SK-N-SH treated with all-trans-retinoic acid at 6 μM for 48 hours (cell line): ENCODE data around the gene AGO1.

Experiments used
- ATAC-seq: fragments of 200-7000 bp; cut with Tn5 transposase; 3 replicates; pipeline ENCODE4 v1.9.1; 2020; ENCODE audit warnings: mild to moderate bottlenecking, moderate library complexity
- ARNTL ChIP-seq: fragments of 450-650 bp; formaldehyde crosslinking; IDR thresholded peaks from 2 replicates; pipeline ENCODE4 v1.5.0; 2020; ENCODE audit warnings: low read depth, mild to moderate bottlenecking, moderate library complexity, borderline replicate concordance
- BACH2 ChIP-seq: fragments of 250-450 bp; sonication (Bioruptor Pico); IDR thresholded peaks from 2 replicates; pipeline ENCODE4 v1.9.0; 2021; ENCODE audit warnings: mild to moderate bottlenecking, borderline replicate concordance
- CSDC2 ChIP-seq: fragments of 250-450 bp; sonication (Bioruptor Pico); IDR thresholded peaks from 2 replicates; pipeline ENCODE4 v1.5.0; 2020; ENCODE audit warnings: mild to moderate bottlenecking, moderate library complexity
- GLIS3 ChIP-seq: fragments of 250-450 bp; sonication (Bioruptor Pico); IDR thresholded peaks from 2 replicates; pipeline ENCODE4 v1.5.0; 2020; ENCODE audit warnings: mild to moderate bottlenecking, moderate library complexity
- ISL1 ChIP-seq: fragments of 250-450 bp; sonication (Bioruptor Pico); IDR thresholded peaks from 2 replicates; pipeline ENCODE4 v2.1.2; 2022; ENCODE audit warnings: mild to moderate bottlenecking, moderate library complexity
- OSR1 ChIP-seq: fragments of 250-450 bp; sonication (Bioruptor Pico); IDR thresholded peaks from 2 replicates; pipeline ENCODE4 v1.8.0; 2022; ENCODE audit warnings: moderate library complexity, mild to moderate bottlenecking, inconsistent platforms
- PPARA ChIP-seq: fragments of 250-450 bp; sonication (Bioruptor Pico); IDR thresholded peaks from 2 replicates; pipeline ENCODE4 v1.5.0; 2020; ENCODE audit warnings: mild to moderate bottlenecking, borderline replicate concordance
- RARB ChIP-seq: fragments of 250-450 bp; sonication (Bioruptor Pico); IDR thresholded peaks from 2 replicates; pipeline ENCODE4 v1.8.0; 2021; ENCODE audit warnings: mild to moderate bottlenecking, moderate library complexity
- TCF4 ChIP-seq: fragments of 250-450 bp; sonication (Bioruptor Pico); IDR thresholded peaks from 2 replicates; pipeline ENCODE4 v1.8.0; 2021; ENCODE audit warnings: mild to moderate bottlenecking, moderate library complexity, borderline replicate concordance
- ZFP3 ChIP-seq: fragments of 250-450 bp; sonication (Bioruptor Pico); IDR thresholded peaks from 2 replicates; pipeline ENCODE4 v1.5.0; 2020; ENCODE audit warnings: mild to moderate bottlenecking, moderate library complexity
- ZFP30 ChIP-seq: fragments of 450-650 bp; formaldehyde crosslinking; IDR thresholded peaks from 2 replicates; pipeline ENCODE4 v1.5.0; 2022; ENCODE audit warnings: mild to moderate bottlenecking, moderate library complexity
- ZNF565 ChIP-seq: fragments of 450-650 bp; formaldehyde crosslinking; conservative IDR thresholded peaks from 2 replicates; pipeline ENCODE4 v1.5.0; 2020; ENCODE audit warnings: low read depth, mild to moderate bottlenecking, moderate library complexity
- ZNF70 ChIP-seq: fragments of 450-650 bp; formaldehyde crosslinking; IDR thresholded peaks from 2 replicates; pipeline ENCODE4 v1.5.0; 2020; ENCODE audit warnings: mild to moderate bottlenecking, moderate library complexity
- ZNF8 ChIP-seq: fragments of 450-650 bp; formaldehyde crosslinking; IDR thresholded peaks from 2 replicates; pipeline ENCODE4 v1.5.0; 2020; ENCODE audit warnings: mild to moderate bottlenecking, moderate library complexity
- TF ChIP-seq, protein P1 (sequence below): fragments of 250-450 bp; sonication (Bioruptor Pico); IDR thresholded peaks from 2 replicates; pipeline ENCODE4 v1.5.0; 2020; ENCODE audit warnings: mild to moderate bottlenecking, moderate library complexity
- TF ChIP-seq, protein P2 (sequence below): fragments of 250-450 bp; sonication (Bioruptor Pico); IDR thresholded peaks from 2 replicates; pipeline ENCODE4 v1.5.1; 2020; ENCODE audit warnings: low read depth, mild to moderate bottlenecking, moderate library complexity
- TF ChIP-seq, protein P3 (sequence below): fragments of 250-450 bp; sonication (Bioruptor Pico); IDR thresholded peaks from 2 replicates; pipeline ENCODE4 v1.8.0; 2020; ENCODE audit warnings: mild to moderate bottlenecking, moderate library complexity, borderline replicate concordance
- TF ChIP-seq, protein P4 (sequence below): fragments of 250-450 bp; sonication (Bioruptor Pico); IDR thresholded peaks from 2 replicates; pipeline ENCODE4 v1.8.0; 2021; ENCODE audit warnings: low read depth, mild to moderate bottlenecking, moderate library complexity, borderline replicate concordance

AGO1 gene

DNA sequence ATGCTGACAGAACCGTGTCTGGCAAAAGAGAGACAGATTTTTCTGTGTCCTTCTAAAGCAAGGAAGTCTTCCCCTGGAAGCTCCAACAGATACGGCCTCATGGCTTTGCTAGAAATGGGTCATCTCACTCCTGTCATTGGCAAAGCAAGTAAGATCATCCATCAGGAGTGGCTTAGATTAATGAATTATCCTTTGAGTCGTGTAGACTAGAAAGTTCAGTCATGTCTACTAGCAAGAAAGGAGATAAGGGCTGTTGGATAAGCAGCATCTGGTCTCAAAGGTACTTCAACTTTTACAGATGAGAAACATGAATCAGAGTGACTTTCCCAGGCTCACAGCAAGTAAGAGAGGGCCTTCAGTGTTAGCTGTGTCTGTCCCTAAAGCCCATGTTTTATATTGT is 44.5 kb downstream of the AGO1 start (continued):
- no peak for TF ChIP-seq ZNF8 (CRISPR knock-in tag)
- no peak for TF ChIP-seq TCF4

DNA sequence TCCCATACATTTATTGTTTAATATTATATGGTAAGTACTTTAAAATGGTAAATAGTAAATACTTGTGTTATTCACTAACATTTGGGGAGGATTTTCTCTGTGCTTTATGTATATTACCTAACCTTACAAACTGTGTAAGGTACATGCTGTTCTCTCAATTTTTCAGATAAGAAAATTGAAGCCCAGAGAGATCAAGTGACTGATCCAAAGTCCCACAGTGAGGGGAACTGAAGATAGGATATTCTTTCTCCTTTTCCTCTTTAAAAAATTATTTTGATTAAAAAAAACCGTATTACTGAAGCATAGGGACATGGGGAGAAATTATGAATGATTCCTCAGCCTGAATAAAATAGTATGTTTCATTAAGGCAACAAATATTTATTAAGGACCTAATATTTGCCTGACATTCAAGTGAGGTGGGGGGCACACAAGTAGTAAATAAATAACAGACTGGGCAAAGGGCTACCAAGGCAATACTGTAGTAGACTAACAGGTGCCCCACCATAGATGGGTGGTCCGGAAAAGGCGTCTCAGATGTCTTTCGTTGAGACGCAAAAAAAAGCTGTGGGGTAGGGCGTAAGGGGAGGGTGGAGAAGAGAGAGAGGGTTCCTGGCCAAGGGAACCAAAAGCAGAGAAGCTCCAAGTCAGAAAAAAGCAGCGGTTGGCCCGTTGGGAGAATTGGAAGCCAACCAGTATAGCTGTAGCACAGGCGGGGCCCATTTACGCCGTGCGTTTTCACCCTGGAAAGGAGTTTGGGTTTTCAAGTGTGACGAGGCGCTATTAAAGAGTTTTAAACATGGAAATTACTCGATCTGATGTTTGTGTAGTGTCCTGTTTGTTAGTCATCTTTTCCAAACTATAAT is 47.0 kb downstream of the AGO1 start:
- peak; percentile 58 for ATAC-seq
- no peak for TF ChIP-seq ZNF70 (CRISPR knock-in tag)
- TF ChIP-seq TCF4, result 0 out of 2 replicates have a peak, but pooled peaks have one; percentile 16
- TF ChIP-seq, protein P1, sequence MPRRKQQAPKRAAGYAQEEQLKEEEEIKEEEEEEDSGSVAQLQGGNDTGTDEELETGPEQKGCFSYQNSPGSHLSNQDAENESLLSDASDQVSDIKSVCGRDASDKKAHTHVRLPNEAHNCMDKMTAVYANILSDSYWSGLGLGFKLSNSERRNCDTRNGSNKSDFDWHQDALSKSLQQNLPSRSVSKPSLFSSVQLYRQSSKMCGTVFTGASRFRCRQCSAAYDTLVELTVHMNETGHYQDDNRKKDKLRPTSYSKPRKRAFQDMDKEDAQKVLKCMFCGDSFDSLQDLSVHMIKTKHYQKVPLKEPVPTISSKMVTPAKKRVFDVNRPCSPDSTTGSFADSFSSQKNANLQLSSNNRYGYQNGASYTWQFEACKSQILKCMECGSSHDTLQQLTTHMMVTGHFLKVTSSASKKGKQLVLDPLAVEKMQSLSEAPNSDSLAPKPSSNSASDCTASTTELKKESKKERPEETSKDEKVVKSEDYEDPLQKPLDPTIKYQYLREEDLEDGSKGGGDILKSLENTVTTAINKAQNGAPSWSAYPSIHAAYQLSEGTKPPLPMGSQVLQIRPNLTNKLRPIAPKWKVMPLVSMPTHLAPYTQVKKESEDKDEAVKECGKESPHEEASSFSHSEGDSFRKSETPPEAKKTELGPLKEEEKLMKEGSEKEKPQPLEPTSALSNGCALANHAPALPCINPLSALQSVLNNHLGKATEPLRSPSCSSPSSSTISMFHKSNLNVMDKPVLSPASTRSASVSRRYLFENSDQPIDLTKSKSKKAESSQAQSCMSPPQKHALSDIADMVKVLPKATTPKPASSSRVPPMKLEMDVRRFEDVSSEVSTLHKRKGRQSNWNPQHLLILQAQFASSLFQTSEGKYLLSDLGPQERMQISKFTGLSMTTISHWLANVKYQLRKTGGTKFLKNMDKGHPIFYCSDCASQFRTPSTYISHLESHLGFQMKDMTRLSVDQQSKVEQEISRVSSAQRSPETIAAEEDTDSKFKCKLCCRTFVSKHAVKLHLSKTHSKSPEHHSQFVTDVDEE (CRISPR knock-in tag), result 0 out of 2 replicates have a peak, but pooled peaks have one; percentile 3

DNA sequence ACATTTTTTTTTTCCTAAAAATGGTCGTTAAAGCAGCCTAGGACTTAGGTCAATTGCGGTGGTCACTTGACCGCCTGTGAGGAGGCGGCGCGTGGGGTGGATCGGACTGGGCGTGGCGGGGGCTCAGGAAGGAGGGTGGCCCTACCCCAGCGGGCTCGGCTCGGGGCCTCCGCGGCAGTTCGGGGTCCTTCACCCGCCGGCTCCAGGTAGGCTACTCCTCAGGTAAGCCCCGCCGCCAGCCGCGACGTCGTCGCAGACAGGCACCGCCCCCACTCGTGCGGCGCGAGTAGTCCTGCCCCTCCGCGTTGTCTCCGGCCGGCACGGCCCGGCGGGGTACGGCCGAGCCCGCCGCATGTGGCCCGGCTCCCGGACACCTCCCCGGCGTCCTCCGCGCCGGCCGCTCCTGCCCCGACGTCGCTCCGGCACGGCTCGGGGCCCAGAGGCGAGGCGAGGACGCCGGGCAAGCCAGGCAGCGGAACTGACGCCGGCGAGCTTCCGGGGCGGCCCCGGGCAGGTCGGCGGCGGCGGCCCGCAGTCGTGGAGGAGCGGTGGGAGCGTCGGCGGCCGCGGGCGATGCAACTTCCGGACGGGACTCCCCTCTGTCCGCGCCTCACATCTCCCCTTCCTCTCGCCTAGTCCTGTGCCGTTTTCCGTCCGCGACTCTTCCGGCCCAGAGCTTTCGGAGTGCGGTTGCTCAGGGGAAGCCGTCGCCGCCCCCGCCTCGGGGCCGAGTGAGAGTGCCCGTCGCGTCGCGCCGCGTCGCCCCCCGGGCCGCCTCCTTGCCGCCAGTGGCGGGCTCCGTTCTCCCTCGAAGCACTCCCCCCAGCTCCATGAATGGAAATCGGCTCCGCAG is 47.8 kb downstream of the AGO1 start, which contains the start of gene AGO3:
Gene AGO3 (plus strand): TSS at position 513 of the 853 bp plus-strand sequence. CDS start 322 bp downstream, at position 835.
- TF ChIP-seq, protein P1 (CRISPR knock-in tag), result 0 out of 2 replicates have a peak, but pooled peaks have one; percentile 6
- TF ChIP-seq PPARA (CRISPR knock-in tag) (no peak), GLIS3 (peak; percentile 6; the same call in 1 of the 2 replicates), ZNF565 (CRISPR knock-in tag) (no peak), CSDC2 (CRISPR knock-in tag) (0 out of 2 replicates have a peak, but pooled peaks have one; percentile 70), BACH2 (CRISPR knock-in tag) (no peak), ZNF8 (CRISPR knock-in tag) (no peak), ZNF70 (CRISPR knock-in tag) (no peak), OSR1 (no peak)
- TF ChIP-seq, protein P2, sequence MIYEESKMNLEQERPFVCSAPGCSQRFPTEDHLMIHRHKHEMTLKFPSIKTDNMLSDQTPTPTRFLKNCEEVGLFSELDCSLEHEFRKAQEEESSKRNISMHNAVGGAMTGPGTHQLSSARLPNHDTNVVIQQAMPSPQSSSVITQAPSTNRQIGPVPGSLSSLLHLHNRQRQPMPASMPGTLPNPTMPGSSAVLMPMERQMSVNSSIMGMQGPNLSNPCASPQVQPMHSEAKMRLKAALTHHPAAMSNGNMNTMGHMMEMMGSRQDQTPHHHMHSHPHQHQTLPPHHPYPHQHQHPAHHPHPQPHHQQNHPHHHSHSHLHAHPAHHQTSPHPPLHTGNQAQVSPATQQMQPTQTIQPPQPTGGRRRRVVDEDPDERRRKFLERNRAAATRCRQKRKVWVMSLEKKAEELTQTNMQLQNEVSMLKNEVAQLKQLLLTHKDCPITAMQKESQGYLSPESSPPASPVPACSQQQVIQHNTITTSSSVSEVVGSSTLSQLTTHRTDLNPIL (CRISPR knock-in tag), result no peak
- TF ChIP-seq, protein P3, sequence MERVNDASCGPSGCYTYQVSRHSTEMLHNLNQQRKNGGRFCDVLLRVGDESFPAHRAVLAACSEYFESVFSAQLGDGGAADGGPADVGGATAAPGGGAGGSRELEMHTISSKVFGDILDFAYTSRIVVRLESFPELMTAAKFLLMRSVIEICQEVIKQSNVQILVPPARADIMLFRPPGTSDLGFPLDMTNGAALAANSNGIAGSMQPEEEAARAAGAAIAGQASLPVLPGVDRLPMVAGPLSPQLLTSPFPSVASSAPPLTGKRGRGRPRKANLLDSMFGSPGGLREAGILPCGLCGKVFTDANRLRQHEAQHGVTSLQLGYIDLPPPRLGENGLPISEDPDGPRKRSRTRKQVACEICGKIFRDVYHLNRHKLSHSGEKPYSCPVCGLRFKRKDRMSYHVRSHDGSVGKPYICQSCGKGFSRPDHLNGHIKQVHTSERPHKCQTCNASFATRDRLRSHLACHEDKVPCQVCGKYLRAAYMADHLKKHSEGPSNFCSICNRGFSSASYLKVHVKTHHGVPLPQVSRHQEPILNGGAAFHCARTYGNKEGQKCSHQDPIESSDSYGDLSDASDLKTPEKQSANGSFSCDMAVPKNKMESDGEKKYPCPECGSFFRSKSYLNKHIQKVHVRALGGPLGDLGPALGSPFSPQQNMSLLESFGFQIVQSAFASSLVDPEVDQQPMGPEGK (CRISPR knock-in tag), result no peak
- peak; percentile 91 for ATAC-seq

DNA sequence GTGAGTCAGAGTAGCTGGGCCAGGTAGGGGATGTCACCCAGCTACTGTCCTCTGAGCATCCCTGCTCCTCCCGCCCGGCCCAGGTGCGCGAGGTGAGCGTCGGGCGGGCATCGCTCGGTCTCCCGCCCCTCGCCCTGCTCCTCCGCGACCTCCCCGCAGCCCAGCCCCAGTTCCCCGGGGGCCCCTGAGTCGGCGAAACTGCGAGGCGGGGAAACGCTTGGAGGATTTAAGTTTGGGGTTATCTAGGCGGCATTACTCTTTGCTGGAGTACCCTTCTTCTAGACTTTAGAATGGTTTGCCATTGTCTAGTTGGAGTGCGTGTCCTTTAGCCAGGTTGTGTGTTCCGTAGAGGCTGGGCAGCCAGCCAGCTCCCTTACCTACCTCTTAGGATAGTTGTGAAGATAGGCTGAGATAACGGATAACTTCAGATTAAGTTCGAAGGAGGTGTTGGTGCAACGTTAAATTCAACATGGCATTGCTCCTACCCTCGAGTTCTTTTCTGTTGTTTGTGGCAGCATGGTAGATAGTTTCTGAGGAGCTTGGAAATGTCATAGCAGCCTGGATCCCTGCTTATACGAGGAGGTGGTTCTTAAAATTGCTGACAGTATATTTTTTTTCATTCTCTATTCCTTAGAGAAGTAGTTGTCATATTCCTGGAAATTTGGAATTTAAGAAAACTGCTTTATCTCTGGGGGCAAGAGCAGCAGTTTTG is 48.6 kb downstream of the AGO1 start:
- ATAC-seq, result peak; percentile 39
- TF ChIP-seq RARB (CRISPR knock-in tag) (no peak), ZFP3 (CRISPR knock-in tag) (no peak), ISL1 (no peak), PPARA (CRISPR knock-in tag) (no peak), TCF4 (no peak), ZNF70 (CRISPR knock-in tag) (no peak), ZFP30 (no peak), ARNTL (CRISPR knock-in tag) (no peak)
- TF ChIP-seq, protein P1 (CRISPR knock-in tag), result no peak
- TF ChIP-seq, protein P4, sequence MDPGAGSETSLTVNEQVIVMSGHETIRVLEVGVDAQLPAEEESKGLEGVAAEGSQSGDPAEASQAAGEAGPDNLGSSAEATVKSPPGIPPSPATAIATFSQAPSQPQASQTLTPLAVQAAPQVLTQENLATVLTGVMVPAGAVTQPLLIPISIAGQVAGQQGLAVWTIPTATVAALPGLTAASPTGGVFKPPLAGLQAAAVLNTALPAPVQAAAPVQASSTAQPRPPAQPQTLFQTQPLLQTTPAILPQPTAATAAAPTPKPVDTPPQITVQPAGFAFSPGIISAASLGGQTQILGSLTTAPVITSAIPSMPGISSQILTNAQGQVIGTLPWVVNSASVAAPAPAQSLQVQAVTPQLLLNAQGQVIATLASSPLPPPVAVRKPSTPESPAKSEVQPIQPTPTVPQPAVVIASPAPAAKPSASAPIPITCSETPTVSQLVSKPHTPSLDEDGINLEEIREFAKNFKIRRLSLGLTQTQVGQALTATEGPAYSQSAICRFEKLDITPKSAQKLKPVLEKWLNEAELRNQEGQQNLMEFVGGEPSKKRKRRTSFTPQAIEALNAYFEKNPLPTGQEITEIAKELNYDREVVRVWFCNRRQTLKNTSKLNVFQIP, result no peak
